Measurements from ENCODE around the gene CTXND1. TPM values are rescaled to one million over a fixed set of nuclear protein-coding genes. Genes with fewer than 3 reads are reported as not detected.

The CTXND1 gene
- total RNA-seq, 2 donors from 2014 or later, result 0.04 TPM; not detected in 1

DNA sequence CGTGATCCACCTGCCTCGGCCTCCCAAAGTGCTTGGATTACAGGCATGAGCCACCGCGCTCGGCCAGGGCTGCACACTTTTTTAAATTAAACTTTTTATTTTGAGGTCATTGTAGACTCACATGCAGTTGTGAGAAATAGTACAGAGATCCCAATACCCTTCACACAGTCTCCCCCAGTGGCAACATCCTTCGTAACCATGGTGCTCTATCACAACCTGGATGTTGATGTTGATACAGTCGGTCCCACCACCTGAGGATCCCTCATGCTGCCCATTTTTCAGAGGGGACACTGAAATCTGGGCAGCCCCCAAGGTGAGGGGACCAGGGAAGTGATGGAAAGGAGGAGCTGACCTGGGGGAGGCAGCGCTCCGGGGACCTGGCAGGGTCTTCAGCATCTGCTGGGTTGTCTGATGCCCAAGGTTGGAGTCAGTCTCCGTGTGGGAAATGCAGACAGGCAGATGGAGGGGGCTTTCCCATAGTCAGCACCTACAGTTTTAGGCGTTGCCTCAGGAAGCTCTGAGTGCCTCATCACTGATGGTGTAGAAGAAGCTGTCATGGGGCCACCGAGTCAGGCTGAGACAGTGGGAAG, 82.2 kb downstream of the CTXND1 start:
- TF ChIP-seq, protein P1, sequence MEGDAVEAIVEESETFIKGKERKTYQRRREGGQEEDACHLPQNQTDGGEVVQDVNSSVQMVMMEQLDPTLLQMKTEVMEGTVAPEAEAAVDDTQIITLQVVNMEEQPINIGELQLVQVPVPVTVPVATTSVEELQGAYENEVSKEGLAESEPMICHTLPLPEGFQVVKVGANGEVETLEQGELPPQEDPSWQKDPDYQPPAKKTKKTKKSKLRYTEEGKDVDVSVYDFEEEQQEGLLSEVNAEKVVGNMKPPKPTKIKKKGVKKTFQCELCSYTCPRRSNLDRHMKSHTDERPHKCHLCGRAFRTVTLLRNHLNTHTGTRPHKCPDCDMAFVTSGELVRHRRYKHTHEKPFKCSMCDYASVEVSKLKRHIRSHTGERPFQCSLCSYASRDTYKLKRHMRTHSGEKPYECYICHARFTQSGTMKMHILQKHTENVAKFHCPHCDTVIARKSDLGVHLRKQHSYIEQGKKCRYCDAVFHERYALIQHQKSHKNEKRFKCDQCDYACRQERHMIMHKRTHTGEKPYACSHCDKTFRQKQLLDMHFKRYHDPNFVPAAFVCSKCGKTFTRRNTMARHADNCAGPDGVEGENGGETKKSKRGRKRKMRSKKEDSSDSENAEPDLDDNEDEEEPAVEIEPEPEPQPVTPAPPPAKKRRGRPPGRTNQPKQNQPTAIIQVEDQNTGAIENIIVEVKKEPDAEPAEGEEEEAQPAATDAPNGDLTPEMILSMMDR (conservative IDR thresholded peaks at IDR 0.05), result no peak
- no peak for DNase-seq
- Mint-ChIP-seq H3K4me1 (no peaks in the 10 kb centered on the region), H3K36me3 (ENCODE audit: low read depth) (peaks cover 13% of the 10 kb centered on the region), H3K27me3 (ENCODE audit: insufficient read depth) (no peaks in the 10 kb centered on the region), H3K27ac (no peak overlapping the region), H3K4me3 (no peak overlapping the region), H3K9me3 (peaks cover 2% of the 10 kb centered on the region)
- WGBS, 2 experiments (ENCODE audit: insufficient coverage in 1 of 2, insufficient read length in 1 of 2), result 95% methylated on average over 10 to 12 of the region's 12 CpGs
- H3K4me1 ChIP-seq (ENCODE audit: control insufficient read depth, insufficient read depth, low read length), result no peaks in the 10 kb centered on the region
- no peaks in the 10 kb centered on the region for H3K27me3 ChIP-seq (ENCODE audit: control insufficient read depth, insufficient read depth, low read length, poor library complexity, severe bottlenecking)
- H3K4me3 ChIP-seq (ENCODE audit: low read length), result no peak overlapping the region
- H3K9ac ChIP-seq (ENCODE audit: extremely low read depth, low read length, poor library complexity, severe bottlenecking), result no peak overlapping the region
- H3K9me3 ChIP-seq (ENCODE audit: control insufficient read depth, low read length), result no peaks in the 10 kb centered on the region
- no peak overlapping the region for H3K27ac ChIP-seq (ENCODE audit: low read depth, low read length)
- H3K36me3 ChIP-seq (ENCODE audit: control insufficient read depth, insufficient read depth, low read length), result no peaks in the 10 kb centered on the region

DNA sequence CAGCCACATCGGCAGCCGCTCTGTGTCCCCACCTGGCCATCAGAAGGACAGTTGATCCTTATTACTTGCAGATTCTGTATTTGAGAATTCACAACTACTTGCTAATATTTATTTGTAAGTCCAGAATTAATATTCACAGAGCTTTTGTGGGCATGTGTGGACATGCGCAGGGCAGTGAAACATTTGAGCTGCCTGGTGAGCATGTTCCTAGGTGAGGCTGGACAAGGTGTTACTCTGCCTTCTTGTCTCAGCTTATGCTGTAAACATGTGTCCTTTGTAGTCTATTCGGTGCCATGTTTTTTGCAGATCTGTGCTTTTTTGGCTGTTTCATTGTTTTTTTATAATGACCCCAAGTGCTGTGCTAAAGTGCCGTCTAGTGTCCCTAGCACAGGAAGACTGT, 83.6 kb downstream of the CTXND1 start:
- Mint-ChIP-seq H3K27ac (no peak overlapping the region), H3K36me3 (ENCODE audit: low read depth) (peaks cover 24% of the 10 kb centered on the region), H3K4me1 (no peaks in the 10 kb centered on the region), H3K27me3 (ENCODE audit: insufficient read depth) (no peaks in the 10 kb centered on the region), H3K4me3 (no peak overlapping the region), H3K9me3 (peaks cover 2% of the 10 kb centered on the region)
- Histone ChIP-seq H3K27me3 (ENCODE audit: control insufficient read depth, insufficient read depth, low read length, poor library complexity, severe bottlenecking) (no peaks in the 10 kb centered on the region), H3K4me3 (ENCODE audit: low read length) (no peak overlapping the region), H3K27ac (ENCODE audit: low read depth, low read length) (no peak overlapping the region), H3K9ac (ENCODE audit: extremely low read depth, low read length, poor library complexity, severe bottlenecking) (no peak overlapping the region), H3K4me1 (ENCODE audit: control insufficient read depth, insufficient read depth, low read length) (no peaks in the 10 kb centered on the region), H3K9me3 (ENCODE audit: control insufficient read depth, low read length) (no peaks in the 10 kb centered on the region), H3K36me3 (ENCODE audit: control insufficient read depth, insufficient read depth, low read length) (no peaks in the 10 kb centered on the region)
- 83% methylated on average over 3 to 5 of the region's 5 CpGs for WGBS, 2 experiments (ENCODE audit: insufficient coverage in 1 of 2, insufficient read length in 1 of 2)
- DNase-seq, result no peak
- TF ChIP-seq, protein P1 (conservative IDR thresholded peaks at IDR 0.05), result no peak

DNA sequence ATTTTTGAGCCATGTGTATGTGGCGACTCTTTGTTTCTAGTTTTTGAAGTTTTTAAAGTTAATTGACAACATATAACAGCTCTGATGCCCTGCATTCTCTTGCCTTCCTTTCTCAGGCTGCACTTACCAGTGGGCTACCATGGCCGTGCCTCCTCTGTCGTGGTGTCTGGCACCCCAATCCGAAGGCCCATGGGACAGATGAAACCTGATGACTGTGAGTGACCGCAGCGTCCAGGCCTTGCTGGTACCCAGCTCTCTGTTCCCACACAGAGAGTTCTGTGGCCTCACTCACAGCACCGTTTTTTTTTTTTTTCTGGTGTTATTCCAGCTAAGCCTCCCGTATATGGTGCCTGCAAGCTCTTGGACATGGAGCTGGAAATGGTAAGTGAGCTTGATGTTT, 84.1 kb downstream of the CTXND1 start:
- no peaks in the 10 kb centered on the region for H3K27me3 ChIP-seq (ENCODE audit: control insufficient read depth, insufficient read depth, low read length, poor library complexity, severe bottlenecking)
- Mint-ChIP-seq H3K9me3 (peaks cover 2% of the 10 kb centered on the region), H3K4me3 (no peak overlapping the region), H3K36me3 (ENCODE audit: low read depth) (peaks cover 24% of the 10 kb centered on the region), H3K27me3 (ENCODE audit: insufficient read depth) (no peaks in the 10 kb centered on the region), H3K27ac (no peak overlapping the region), H3K4me1 (no peaks in the 10 kb centered on the region)
- no peak overlapping the region for H3K4me3 ChIP-seq (ENCODE audit: low read length)
- no peaks in the 10 kb centered on the region for H3K36me3 ChIP-seq (ENCODE audit: control insufficient read depth, insufficient read depth, low read length)
- no peaks in the 10 kb centered on the region for H3K9me3 ChIP-seq (ENCODE audit: control insufficient read depth, low read length)
- DNase-seq, result no peak
- WGBS, 2 experiments (ENCODE audit: insufficient coverage in 1 of 2, insufficient read length in 1 of 2), result 95 to 97% methylated on average over 6 to 7 of the region's 8 CpGs
- H3K4me1 ChIP-seq (ENCODE audit: control insufficient read depth, insufficient read depth, low read length), result no peaks in the 10 kb centered on the region
- no peak overlapping the region for H3K27ac ChIP-seq (ENCODE audit: low read depth, low read length)
- TF ChIP-seq, protein P1 (conservative IDR thresholded peaks at IDR 0.05), result no peak
- H3K9ac ChIP-seq (ENCODE audit: extremely low read depth, low read length, poor library complexity, severe bottlenecking), result no peak overlapping the region

Data from endodermal cell (in vitro differentiated cells).